Colon (tissue), 2 donors: ENCODE measurements around the gene KRT33B.
"Not testable (repeated sequence)": the region's sequence is repeated elsewhere in the genome, so short reads cannot be mapped to it uniquely, and the experiment has no call there.

ENCODE experiments used
- FAIRE-seq: peaks from 2 replicates; lab custom pipeline; 2012; peaks lifted over from hg19 to GRCh38; lab: Jason Lieb, UNC
- donor health status: control.
- donor health status: control.

Gene KRT33B

GRCh38 chr17:41347869-41348760 lies 21.5 kb downstream of the KRT33B start:
- FAIRE-seq = no peak

- not testable (repeated sequence) for FAIRE-seq
Measured at GRCh38 chr17:41346421-41346820, 23.2 kb downstream of the KRT33B start.

- no peak for FAIRE-seq
Measured at GRCh38 chr17:41345992-41346391, 23.6 kb downstream of the KRT33B start.

- no peak for FAIRE-seq
Measured at GRCh38 chr17:41343029-41343428, 26.6 kb downstream of the KRT33B start.

- FAIRE-seq = no peak
Measured at GRCh38 chr17:41340934-41341861, 28.4 kb downstream of the KRT33B start.

GRCh38 chr17:41340494-41340893 lies 29.1 kb downstream of the KRT33B start:
- no peak for FAIRE-seq

GRCh38 chr17:41339571-41340172 lies 29.9 kb downstream of the KRT33B start:
- FAIRE-seq = no peak

GRCh38 chr17:41338961-41339485 lies 30.6 kb downstream of the KRT33B start:
- no peak for FAIRE-seq

- no peak for FAIRE-seq
Measured at GRCh38 chr17:41335747-41336146, 33.9 kb downstream of the KRT33B start.

GRCh38 chr17:41334385-41335305 lies 35.0 kb downstream of the KRT33B start:
- FAIRE-seq = no peak

- no peak for FAIRE-seq
Measured at GRCh38 chr17:41333836-41334235, 35.8 kb downstream of the KRT33B start.

- FAIRE-seq = no peak
Measured at GRCh38 chr17:41333098-41333497, 36.5 kb downstream of the KRT33B start.

- FAIRE-seq = no peak
Measured at GRCh38 chr17:41332239-41332638, 37.4 kb downstream of the KRT33B start.

GRCh38 chr17:41331606-41332005 lies 38.0 kb downstream of the KRT33B start:
- no peak for FAIRE-seq

GRCh38 chr17:41329279-41329948 lies 40.2 kb downstream of the KRT33B start:
- no peak for FAIRE-seq

GRCh38 chr17:41328207-41328606 lies 41.4 kb downstream of the KRT33B start:
- no peak for FAIRE-seq

GRCh38 chr17:41327411-41328120 lies 42.0 kb downstream of the KRT33B start:
- no peak for FAIRE-seq

GRCh38 chr17:41326173-41327145 lies 43.2 kb downstream of the KRT33B start:
- FAIRE-seq = no peak

GRCh38 chr17:41325611-41326010 lies 44.0 kb downstream of the KRT33B start:
- FAIRE-seq = no peak
